ENCODE data around the gene SPRR2F. TPM values are rescaled to one million over a fixed set of nuclear protein-coding genes. Genes with fewer than 3 reads are reported as not detected.
"Not testable (repeated sequence)": the region's sequence is repeated elsewhere in the genome, so short reads cannot be mapped to it uniquely, and the experiment has no call there.

The SPRR2F gene
- not detected for polyA plus RNA-seq (2013, experiment 1 of 2; ENCODE audit: insufficient read length)
- not detected for polyA plus RNA-seq (2013, experiment 2 of 2; ENCODE audit: insufficient read length)

GRCh38 chr1:153113416-153113815 is at the start of gene SPRR2F:
SPRR2F (minus strand) TSS chr1:153113516; CDS start chr1:153112733, 783 bp downstream.
- DNase-seq, result no peak

- DNase-seq, result no peak
These were observed 42.2 kb upstream of the SPRR2F start for GRCh38 chr1:153155541-153155940.

GRCh38 chr1:153152481-153152880 is 39.2 kb upstream of the SPRR2F start:
- DNase-seq, result no peak

- no peak for DNase-seq
These were observed 37.5 kb upstream of the SPRR2F start, which contains the start of gene SPRR2G for GRCh38 chr1:153150846-153151245. SPRR2G (minus strand) TSS chr1:153150890; CDS start chr1:153150110, 780 bp downstream.

GRCh38 chr1:153141377-153141776 is 28.1 kb upstream of the SPRR2F start:
- DNase-seq, result no peak

- DNase-seq, result no peak
These were observed 27.2 kb upstream of the SPRR2F start for GRCh38 chr1:153140484-153140883.

GRCh38 chr1:153133743-153134142 is 20.4 kb upstream of the SPRR2F start:
- DNase-seq, result no peak

- DNase-seq, result no peak
These were observed 20.0 kb upstream of the SPRR2F start for GRCh38 chr1:153133267-153133666.

GRCh38 chr1:153128688-153129087 is 15.4 kb upstream of the SPRR2F start:
- not testable (repeated sequence) for DNase-seq

GRCh38 chr1:153127296-153127695 is 14.0 kb upstream of the SPRR2F start:
- DNase-seq, result no peak

- no peak for DNase-seq
These were observed 12.2 kb upstream of the SPRR2F start for GRCh38 chr1:153125536-153125935.

GRCh38 chr1:153123793-153124192 is 10.5 kb upstream of the SPRR2F start:
- DNase-seq, result not testable (repeated sequence)

GRCh38 chr1:153122831-153123421 is 9.6 kb upstream of the SPRR2F start:
- DNase-seq, result no peak

- no peak for DNase-seq
These were observed 7.6 kb upstream of the SPRR2F start for GRCh38 chr1:153120945-153121344.

GRCh38 chr1:153119491-153119971 is 6.2 kb upstream of the SPRR2F start:
- DNase-seq, result no peak

GRCh38 chr1:153115264-153115663 is 1.9 kb upstream of the SPRR2F start:
- not testable (repeated sequence) for DNase-seq

GRCh38 chr1:153112454-153112853 is 862 bp downstream of the SPRR2F start:
- not testable (repeated sequence) for DNase-seq

- DNase-seq, result no peak
These were observed 13.1 kb downstream of the SPRR2F start for GRCh38 chr1:153100245-153100644.

- no peak for DNase-seq
These were observed 13.8 kb downstream of the SPRR2F start for GRCh38 chr1:153099461-153100045.

- no peak for DNase-seq
These were observed 17.6 kb downstream of the SPRR2F start for GRCh38 chr1:153095764-153096163.

GRCh38 chr1:153094426-153094825 is 18.9 kb downstream of the SPRR2F start, which contains the start of gene SPRR2E:
SPRR2E (minus strand) TSS chr1:153094526; CDS start chr1:153093751, 775 bp downstream.
- DNase-seq, result no peak

- DNase-seq, result no peak
These were observed 25.7 kb downstream of the SPRR2F start for GRCh38 chr1:153087652-153088051.

- no peak for DNase-seq
These were observed 31.6 kb downstream of the SPRR2F start for GRCh38 chr1:153081736-153082135.
